GM18861 (cell line): ENCODE data around the gene HERC6.
"Not testable (repeated sequence)": the region's sequence is repeated elsewhere in the genome, so short reads cannot be mapped to it uniquely, and the experiment has no call there.

ENCODE experiments used
- ATAC-seq: cut with Tn5 transposase; IDR thresholded peaks from one replicate; pipeline ENCODE4 v1.9.1; 2021; ENCODE audit not compliant: unreplicated experiment

HERC6 gene

GRCh38 chr4:88378691-88379559, at the start of gene HERC6:
HERC6 (plus strand) TSS chr4:88378852; CDS start chr4:88378922, 70 bp downstream.
- peak; percentile 60 for ATAC-seq

GRCh38 chr4:88333741-88334405, 44.8 kb upstream of the HERC6 start:
- ATAC-seq: no peak

GRCh38 chr4:88335092-88335665, 43.5 kb upstream of the HERC6 start:
- no peak for ATAC-seq

DNA sequence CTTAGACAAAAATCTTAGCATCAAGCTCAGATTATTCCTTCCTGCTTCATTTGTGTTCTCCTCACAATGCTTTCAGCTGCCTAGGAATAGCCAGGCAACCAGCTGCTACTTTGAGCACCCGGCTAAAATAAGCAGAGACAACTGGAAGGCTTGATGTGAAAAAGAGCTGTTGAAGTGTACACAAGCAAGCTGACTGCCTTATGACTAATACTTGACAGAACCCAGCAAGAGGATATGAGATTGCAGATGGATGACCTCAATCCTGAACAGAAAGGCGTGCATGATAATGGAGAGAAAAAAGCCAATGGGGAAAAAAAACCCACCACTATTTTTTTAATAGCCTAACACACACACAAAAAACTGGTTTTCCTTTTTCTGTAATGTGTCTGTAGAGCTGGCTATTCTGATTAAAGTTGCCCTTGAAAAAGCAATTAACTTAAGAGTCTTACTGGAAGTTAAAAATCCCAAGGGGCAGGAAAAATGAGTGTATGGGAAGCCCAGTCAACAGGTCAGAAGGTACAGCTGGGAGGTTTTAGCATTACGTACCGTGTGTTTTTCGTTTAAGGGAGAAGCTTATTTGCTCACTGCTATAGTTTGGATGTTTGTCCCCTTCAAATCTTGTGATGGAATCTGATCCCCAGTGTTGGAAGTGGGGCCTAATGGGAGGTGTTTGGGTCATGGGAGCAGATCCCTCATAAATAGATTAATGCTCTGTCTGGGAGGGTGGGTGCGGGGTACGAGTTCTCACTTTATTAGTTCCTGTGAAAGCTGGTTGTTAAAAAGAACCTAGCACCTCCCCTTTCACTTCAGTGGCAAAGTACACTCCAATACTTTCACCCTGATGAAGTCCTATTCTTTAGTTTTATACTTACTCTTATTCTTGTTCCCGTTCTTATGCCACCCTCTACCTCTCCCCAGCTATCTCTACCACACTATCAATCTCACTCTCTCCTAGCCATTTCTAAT, 37.1 kb upstream of the HERC6 start:
- no peak for ATAC-seq

GRCh38 chr4:88346902-88347301, 31.8 kb upstream of the HERC6 start:
- ATAC-seq: not testable (repeated sequence)

GRCh38 chr4:88348761-88349160, 29.9 kb upstream of the HERC6 start:
- ATAC-seq: not testable (repeated sequence)

DNA sequence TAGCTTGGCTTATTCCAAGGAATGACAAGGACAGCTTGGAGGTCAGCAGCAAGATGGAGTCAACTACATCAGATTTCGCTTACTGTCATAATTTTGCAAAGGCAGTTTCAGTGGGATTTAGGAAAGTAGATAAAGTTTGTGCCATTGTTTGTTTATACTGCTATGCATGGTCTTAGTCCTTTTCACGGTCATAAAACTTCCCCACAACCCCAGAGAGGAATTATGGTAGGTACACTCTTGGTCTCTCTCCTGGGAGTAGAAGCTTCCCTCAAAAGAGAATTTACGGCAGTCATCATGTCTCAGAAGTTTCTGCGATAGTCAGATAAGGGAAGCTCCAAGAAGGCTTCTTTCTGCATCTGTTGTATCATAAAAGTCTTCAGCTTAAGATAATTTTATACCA, 27.9 kb upstream of the HERC6 start:
- no peak for ATAC-seq

- ATAC-seq: no peak
These were observed 26.5 kb upstream of the HERC6 start for GRCh38 chr4:88352062-88352740.

- ATAC-seq: no peak
These were observed 25.3 kb upstream of the HERC6 start for GRCh38 chr4:88353324-88353723.

GRCh38 chr4:88356771-88357170, 21.9 kb upstream of the HERC6 start:
- ATAC-seq: no peak

- ATAC-seq: no peak
These were observed 21.4 kb upstream of the HERC6 start for GRCh38 chr4:88357262-88357661.

DNA sequence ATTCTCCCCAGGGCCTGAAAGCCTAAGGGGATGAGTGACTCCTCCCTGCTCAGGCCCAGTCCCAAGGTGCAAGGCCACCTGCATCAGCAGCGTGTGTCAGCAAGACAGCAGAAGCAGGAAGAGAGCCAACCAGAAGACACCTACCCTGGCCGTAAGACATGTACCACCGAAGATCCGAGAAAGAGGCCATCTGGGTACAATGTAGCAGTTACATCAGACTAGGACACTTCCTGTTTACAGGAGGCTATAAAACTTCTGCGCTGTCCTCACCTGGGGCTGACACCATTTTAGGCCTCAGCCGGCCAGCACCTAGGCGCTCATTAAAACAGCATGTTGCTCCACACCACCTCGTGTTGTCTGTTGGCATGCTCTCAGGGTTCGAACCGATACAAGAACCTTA, 19.1 kb upstream of the HERC6 start:
- ATAC-seq: no peak

DNA sequence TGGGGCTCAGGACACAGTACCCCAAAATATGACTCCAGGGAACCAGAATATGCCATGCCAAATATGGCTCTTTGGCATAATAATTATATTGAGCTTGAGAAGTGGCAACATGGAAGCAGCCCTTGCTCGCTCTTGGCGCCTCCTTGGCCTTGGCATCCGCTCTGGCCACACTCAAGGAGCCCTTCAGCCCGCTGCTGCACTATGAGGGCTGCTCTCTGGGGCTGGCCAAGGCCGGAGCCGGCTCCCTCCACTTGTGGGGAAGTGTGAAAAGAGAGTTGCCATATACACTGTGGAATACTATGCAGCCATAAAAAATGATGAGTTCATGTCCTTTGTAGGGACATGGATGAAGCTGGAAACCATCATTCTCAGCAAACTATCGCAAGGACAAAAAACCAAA, 18.4 kb upstream of the HERC6 start:
- no peak for ATAC-seq

DNA sequence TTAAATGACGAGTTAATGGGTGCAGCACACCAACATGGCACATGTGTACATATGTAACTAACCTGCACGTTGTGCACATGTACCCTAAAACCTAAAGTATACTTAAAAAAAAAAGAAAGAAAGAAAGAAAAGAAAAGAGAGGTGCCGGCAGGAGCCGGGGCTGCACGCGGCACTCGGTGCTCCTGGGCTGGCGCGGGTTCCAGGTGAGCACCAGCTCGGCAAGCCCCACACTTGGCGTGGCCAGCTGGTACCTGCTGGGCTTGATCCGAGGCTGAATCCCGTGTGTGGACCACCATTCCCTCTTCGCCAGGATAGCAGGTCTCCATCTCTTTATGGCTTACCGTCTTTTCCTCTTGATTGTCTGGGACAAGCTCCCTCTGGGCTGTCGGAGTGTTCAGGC, 17.9 kb upstream of the HERC6 start:
- no peak for ATAC-seq

GRCh38 chr4:88361217-88361773, 17.4 kb upstream of the HERC6 start:
- not testable (repeated sequence) for ATAC-seq

DNA sequence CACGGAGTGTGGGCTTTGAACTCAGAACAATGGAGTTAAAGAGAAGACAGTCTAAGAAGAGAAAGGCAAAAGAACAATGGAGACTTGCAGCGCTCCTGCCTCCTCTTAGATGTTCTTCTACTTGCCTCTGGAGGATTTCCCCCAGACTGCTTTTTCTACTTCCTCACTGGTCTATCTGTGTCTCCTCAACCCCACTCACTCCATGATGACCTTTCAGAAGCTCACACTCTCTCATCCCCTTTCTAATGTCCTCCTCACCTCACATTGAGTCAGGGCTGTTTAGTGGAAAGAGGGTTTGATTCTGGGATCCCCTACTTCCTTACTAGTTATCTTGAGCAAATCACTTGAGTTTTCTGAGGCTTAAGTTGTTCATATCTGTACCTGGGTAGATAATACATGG, 12.2 kb upstream of the HERC6 start:
- no peak for ATAC-seq

GRCh38 chr4:88367826-88368225, 10.8 kb upstream of the HERC6 start:
- no peak for ATAC-seq

- not testable (repeated sequence) for ATAC-seq
These were observed 9.4 kb upstream of the HERC6 start for GRCh38 chr4:88369180-88369812.

DNA sequence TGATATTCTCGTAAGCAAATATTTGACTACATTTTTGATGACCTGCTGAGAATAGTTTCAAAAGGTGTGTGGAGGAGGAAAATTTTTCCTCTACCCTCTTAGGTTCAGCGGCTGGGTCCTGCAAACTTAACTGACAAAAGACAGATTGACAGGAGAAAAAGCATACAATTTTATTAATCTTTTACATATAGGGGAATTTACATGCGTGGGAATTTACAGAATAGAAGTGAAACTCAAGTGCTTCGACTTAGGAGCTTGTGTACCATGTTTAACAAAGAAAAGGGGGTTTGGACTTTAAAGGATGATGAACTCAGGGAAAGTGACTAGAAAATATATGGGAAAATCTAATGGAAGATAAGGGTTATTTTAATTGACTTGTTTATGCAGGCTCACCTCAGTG, 2.5 kb downstream of the HERC6 start:
- no peak for ATAC-seq
